ENCODE data around the gene WNK2.

DNA sequence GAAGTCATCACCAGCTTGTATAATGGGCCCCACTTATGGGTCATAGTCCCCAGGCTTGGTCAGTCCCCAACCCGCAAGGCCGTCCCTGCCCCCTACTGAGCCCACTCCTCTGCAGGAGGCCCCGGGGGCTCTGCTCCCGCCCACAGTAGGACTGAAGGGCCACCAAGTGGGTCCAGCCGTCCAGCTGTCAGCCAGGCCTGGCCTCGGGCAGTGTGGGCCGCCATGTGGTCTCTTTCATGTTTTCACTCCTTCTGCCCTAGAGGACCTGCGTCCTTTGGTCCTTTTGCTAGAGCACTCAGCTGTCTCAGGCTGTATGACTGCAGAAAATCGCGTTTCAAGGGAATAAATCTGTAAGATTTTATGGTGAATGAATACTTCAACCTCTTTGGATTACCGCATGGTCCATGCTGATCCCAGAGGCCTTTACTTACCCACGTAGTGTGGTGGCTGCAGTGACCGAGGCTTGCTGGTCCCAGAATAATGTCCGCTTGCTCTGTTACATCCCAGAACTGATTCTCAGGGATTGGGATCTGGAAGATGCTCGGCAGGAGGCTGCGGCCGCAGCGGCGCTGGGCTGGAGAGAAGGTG lies 161.8 kb downstream of the WNK2 start:
- TF ChIP-seq, protein P1, sequence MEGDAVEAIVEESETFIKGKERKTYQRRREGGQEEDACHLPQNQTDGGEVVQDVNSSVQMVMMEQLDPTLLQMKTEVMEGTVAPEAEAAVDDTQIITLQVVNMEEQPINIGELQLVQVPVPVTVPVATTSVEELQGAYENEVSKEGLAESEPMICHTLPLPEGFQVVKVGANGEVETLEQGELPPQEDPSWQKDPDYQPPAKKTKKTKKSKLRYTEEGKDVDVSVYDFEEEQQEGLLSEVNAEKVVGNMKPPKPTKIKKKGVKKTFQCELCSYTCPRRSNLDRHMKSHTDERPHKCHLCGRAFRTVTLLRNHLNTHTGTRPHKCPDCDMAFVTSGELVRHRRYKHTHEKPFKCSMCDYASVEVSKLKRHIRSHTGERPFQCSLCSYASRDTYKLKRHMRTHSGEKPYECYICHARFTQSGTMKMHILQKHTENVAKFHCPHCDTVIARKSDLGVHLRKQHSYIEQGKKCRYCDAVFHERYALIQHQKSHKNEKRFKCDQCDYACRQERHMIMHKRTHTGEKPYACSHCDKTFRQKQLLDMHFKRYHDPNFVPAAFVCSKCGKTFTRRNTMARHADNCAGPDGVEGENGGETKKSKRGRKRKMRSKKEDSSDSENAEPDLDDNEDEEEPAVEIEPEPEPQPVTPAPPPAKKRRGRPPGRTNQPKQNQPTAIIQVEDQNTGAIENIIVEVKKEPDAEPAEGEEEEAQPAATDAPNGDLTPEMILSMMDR (IDR thresholded peaks at IDR 0.05), result no peak
- no peak for TF ChIP-seq POLR2A (IDR thresholded peaks at IDR 0.05)
